CD8-positive, alpha-beta memory T cell (primary cell): ENCODE data around the gene PNPLA1. TPM values are rescaled to one million over a fixed set of nuclear protein-coding genes. Genes with fewer than 3 reads are reported as not detected.

Experiments used
- CTCF ChIA-PET: fragments of 350-600 bp; sonication (Branson Sonifier 250); formaldehyde crosslinking; loops from one replicate; lab custom pipeline; 2021; ENCODE audit warnings: antibody characterized with exemption; lab: Charles Lee
- POLR2A ChIA-PET: fragments of 350-600 bp; sonication (Branson Sonifier 250); formaldehyde crosslinking; loops from one replicate; lab custom pipeline; 2021; ENCODE audit warnings: antibody characterized with exemption; lab: Charles Lee
- DNase-seq, 5 donors: peaks; one replicate each; pipeline versions ENCODE4 v3.0.0 to v3.0.0-alpha.2; 2020 to 2022; ENCODE audit warnings: mixed read lengths in 1 of 5
- H3K27ac ChIP-seq: one replicate; pipeline ENCODE4 v1.7.0; 2013; ENCODE audit warnings: low read depth, mild to moderate bottlenecking, low read length, moderate library complexity
- H3K27me3 ChIP-seq: 2 replicates; pipeline ENCODE4 v1.7.0; 2013; ENCODE audit warnings: low read length, mild to moderate bottlenecking; ENCODE audit not compliant: insufficient read depth, poor library complexity, severe bottlenecking
- H3K36me3 ChIP-seq: 2 replicates; pipeline ENCODE4 v1.7.0; 2013; ENCODE audit warnings: mild to moderate bottlenecking, low read length, moderate library complexity; ENCODE audit not compliant: insufficient read depth
- H3K4me1 ChIP-seq: 2 replicates; pipeline ENCODE4 v1.7.0; 2013; ENCODE audit warnings: mild to moderate bottlenecking, low read length, moderate library complexity; ENCODE audit not compliant: insufficient read depth
- H3K4me3 ChIP-seq: 2 replicates; pipeline ENCODE4 v1.7.0; 2013; ENCODE audit warnings: mild to moderate bottlenecking, low read length
- H3K9me3 ChIP-seq: 2 replicates; pipeline ENCODE4 v1.7.0; 2013; ENCODE audit warnings: mild to moderate bottlenecking, low read length
- H3K27ac Mint-ChIP-seq, 8 donors: one replicate each; pipeline ENCODE4 v1.8.0; 2020 to 2021; ENCODE audit warnings: mixed read lengths in 8 of 8, mild to moderate bottlenecking in 6 of 8, inconsistent platforms in 3 of 8, moderate library complexity in 3 of 8
- H3K27me3 Mint-ChIP-seq, 2 donors: one replicate each; pipeline ENCODE4 v1.8.0; 2020 to 2021; ENCODE audit warnings: mixed read lengths in 2 of 2, mild to moderate bottlenecking in 1 of 2, moderate library complexity in 1 of 2
- H3K36me3 Mint-ChIP-seq, 3 donors: one replicate each; pipeline ENCODE4 v1.8.0; 2020 to 2021; ENCODE audit warnings: mixed read lengths in 3 of 3, inconsistent platforms in 1 of 3, mild to moderate bottlenecking in 1 of 3
- H3K4me1 Mint-ChIP-seq, 3 donors: one replicate each; pipeline ENCODE4 v1.8.0; 2020 to 2021; ENCODE audit warnings: mixed read lengths in 3 of 3, inconsistent platforms in 1 of 3, mild to moderate bottlenecking in 1 of 3
- H3K4me3 Mint-ChIP-seq, 7 donors: one replicate each; pipeline ENCODE4 v1.8.0; 2020 to 2021; ENCODE audit warnings: mixed read lengths in 7 of 7, mild to moderate bottlenecking in 6 of 7, moderate library complexity in 4 of 7, inconsistent platforms in 2 of 7
- H3K9me3 Mint-ChIP-seq, 5 donors: one replicate each; pipeline ENCODE4 v1.8.0; 2020 to 2022; ENCODE audit warnings: mixed read lengths in 5 of 5, mild to moderate bottlenecking in 3 of 5, moderate library complexity in 2 of 5, inconsistent platforms in 1 of 5
- polyA plus RNA-seq: library from polyadenylated mRNA; unstranded; fragments of 300-500 nt; fragmentation: Illumina TruSeq; gene quantifications from one replicate; pipeline ENCODE4 v1.2.3, GENCODE V29; 2021
- total RNA-seq, 2 experiments: library from RNA; stranded (reverse); gene quantifications; one replicate each; pipeline ENCODE4 v1.2.3, GENCODE V29; 2021

PNPLA1 gene
- total and polyA plus RNA-seq, 3 experiments from 2014 or later: not detected

DNA sequence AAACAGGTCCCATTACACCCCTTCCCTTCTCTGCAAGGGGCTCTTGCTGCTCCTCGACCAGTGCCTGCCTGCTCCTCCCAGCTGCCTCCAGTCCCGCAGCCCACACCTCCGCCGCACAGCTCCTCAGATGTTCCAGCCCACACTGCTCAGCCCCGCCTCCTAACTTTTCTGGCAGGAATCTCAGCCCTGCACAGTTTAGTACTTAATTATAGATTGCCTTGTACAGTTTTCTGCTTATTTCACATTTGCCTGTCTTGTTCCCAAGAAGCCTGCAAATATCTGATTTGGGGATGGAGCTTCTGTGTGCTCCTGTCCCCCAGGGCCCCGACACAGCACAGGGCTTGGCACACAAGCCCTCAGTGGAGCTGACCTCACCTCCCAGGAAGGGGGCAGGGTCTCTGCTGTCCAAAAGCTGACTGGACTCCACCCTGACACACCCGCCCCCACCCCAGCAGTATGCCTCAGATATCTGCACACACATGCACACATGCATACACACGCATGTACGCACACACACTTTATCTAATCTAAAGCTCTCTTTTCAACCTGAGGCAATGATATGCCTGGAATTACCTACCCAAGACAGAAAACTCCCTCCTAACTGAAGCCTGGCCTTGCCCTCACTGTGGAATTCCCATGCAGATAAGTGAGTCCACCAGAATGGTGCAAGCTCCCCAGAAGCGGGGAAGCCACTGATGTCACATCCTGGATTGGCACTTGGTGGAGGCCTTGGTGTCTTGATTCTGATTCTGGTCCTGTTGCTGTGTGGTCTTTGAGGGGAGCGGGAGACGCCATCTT is 1.2 kb upstream of the PNPLA1 start:
- Histone ChIP-seq H3K27ac (no peak overlapping the region), H3K36me3 (no peaks in the 10 kb centered on the region), H3K4me1 (no peaks in the 10 kb centered on the region), H3K4me3 (no peak overlapping the region), H3K27me3 (peaks cover 7% of the 10 kb centered on the region), H3K9me3 (peaks cover 5% of the 10 kb centered on the region)
- no peak for DNase-seq
- ChIA-PET CTCF (no interaction called here), POLR2A (no interaction called here)
- Mint-ChIP-seq H3K9me3 (peaks cover 2 to 8% (median 6%) of the 10 kb centered on the region in 5 donors), H3K27me3 (peaks cover 19 to 41% of the 10 kb centered on the region in 2 donors), H3K36me3 (peaks cover 0 to 12% (median 0%) of the 10 kb centered on the region in 3 donors), H3K4me3 (no peak overlapping the region), H3K4me1 (no peaks in the 10 kb centered on the region), H3K27ac (no peak overlapping the region)

DNA sequence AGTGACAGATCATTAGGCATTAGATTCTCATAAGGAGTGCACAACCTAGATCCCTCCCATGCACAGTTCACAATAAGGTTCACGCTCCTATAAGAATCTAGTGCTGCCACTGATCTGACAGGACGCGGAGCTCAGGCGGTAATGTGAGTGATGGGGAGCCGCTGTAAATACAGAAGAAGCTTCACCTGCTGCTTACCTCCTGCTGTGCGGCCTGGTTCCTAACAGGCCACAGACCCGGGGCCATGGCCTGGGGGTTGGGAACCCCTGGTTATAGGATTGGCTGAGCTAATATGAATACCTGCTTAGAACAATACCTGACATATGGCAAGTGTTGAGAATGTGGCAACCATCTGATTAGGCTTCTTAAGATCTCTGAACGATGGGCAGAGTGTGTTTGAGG is 2.4 kb downstream of the PNPLA1 start:
- Mint-ChIP-seq H3K36me3 (peaks cover 0 to 6% (median 0%) of the 10 kb centered on the region in 3 donors), H3K4me3 (no peak overlapping the region), H3K27me3 (peaks cover 26 to 48% of the 10 kb centered on the region in 2 donors), H3K27ac (no peak overlapping the region), H3K4me1 (no peaks in the 10 kb centered on the region), H3K9me3 (peaks cover 0 to 2% (median 0%) of the 10 kb centered on the region in 5 donors)
- H3K4me1 ChIP-seq: no peaks in the 10 kb centered on the region
- POLR2A ChIA-PET: no interaction called here
- DNase-seq: no peak
- peaks cover 7% of the 10 kb centered on the region for H3K27me3 ChIP-seq
- no peak overlapping the region for H3K27ac ChIP-seq
- no peaks in the 10 kb centered on the region for H3K9me3 ChIP-seq
- no peaks in the 10 kb centered on the region for H3K36me3 ChIP-seq
- CTCF ChIA-PET: interaction anchor here (1.2 to 1.4 kb wide), 2 partner anchors 8 to 29 kb away, joined by 3 read pairs; no protein-coding TSS in a partner anchor
- H3K4me3 ChIP-seq: no peak overlapping the region

DNA sequence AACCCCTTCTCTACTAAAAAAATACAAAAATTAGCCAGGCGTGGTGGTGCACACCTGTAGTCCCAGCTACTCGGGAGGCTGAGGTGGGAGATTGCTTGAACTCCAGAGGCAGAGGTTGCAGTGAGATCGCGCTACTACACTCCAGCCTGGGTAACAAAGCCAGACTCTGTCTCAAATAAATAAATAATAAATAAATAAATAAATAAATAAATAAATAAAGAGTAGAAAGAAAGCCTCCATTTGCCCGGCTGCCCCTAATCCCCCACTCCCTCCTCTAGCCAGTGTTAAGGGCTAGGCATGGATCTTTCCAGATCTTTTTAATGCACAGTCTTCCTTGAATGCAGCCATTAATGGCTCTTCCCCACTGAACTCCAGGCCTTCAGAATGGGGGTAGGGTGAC is 3.2 kb downstream of the PNPLA1 start:
- Mint-ChIP-seq H3K4me1 (no peaks in the 10 kb centered on the region), H3K27ac (no peak overlapping the region), H3K4me3 (no peak overlapping the region), H3K27me3 (peaks cover 24 to 46% of the 10 kb centered on the region in 2 donors), H3K9me3 (peaks cover 0 to 1% (median 0%) of the 10 kb centered on the region in 5 donors), H3K36me3 (peaks cover 0 to 5% (median 0%) of the 10 kb centered on the region in 3 donors)
- POLR2A ChIA-PET: no interaction called here
- Histone ChIP-seq H3K27me3 (peaks cover 7% of the 10 kb centered on the region), H3K9me3 (no peaks in the 10 kb centered on the region), H3K4me3 (no peak overlapping the region), H3K4me1 (no peaks in the 10 kb centered on the region), H3K36me3 (no peaks in the 10 kb centered on the region), H3K27ac (no peak overlapping the region)
- no peak for DNase-seq
- CTCF ChIA-PET: no interaction called here

DNA sequence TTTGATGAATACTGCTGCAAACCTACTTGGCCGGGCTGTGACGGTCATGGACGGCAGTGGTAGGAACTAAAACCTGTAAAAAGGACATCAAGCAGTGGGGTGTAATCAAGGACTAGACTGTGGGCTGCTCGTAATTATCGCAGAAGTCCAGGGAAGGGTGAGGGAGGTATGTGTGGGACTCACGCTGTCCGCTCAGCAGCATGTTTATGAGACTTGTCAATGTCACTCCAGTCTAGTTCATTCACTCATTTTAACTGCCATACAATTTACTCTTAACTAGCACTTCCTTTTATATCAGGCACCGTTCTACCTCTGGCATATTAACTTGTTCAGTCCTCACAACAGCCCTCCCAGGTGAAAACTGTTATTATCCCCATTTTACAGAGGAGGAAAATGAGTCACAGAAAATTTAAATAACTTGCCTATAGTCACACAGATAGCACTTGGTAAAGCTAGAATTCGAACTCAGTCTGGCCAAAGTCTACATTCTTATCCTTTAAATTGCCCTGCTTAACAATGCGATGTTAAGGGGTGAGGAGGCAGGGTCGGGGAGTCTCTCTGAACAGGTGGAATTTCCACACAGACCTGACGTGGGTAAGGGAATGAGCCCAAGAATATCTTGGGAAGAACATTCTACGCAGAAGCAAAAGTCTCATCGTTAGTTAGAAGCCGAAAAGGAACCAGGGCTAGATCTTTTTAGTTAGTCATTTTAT is 4.1 kb downstream of the PNPLA1 start:
- Histone ChIP-seq H3K4me1 (no peaks in the 10 kb centered on the region), H3K4me3 (no peak overlapping the region), H3K27ac (no peak overlapping the region), H3K36me3 (no peaks in the 10 kb centered on the region), H3K9me3 (no peaks in the 10 kb centered on the region), H3K27me3 (peaks cover 7% of the 10 kb centered on the region)
- Mint-ChIP-seq H3K9me3 (no peaks in the 10 kb centered on the region), H3K27me3 (peaks cover 23 to 52% of the 10 kb centered on the region in 2 donors), H3K4me1 (no peaks in the 10 kb centered on the region), H3K27ac (no peak overlapping the region), H3K36me3 (no peaks in the 10 kb centered on the region), H3K4me3 (no peak overlapping the region)
- no peak for DNase-seq
- CTCF ChIA-PET: no interaction called here
- POLR2A ChIA-PET: no interaction called here

DNA sequence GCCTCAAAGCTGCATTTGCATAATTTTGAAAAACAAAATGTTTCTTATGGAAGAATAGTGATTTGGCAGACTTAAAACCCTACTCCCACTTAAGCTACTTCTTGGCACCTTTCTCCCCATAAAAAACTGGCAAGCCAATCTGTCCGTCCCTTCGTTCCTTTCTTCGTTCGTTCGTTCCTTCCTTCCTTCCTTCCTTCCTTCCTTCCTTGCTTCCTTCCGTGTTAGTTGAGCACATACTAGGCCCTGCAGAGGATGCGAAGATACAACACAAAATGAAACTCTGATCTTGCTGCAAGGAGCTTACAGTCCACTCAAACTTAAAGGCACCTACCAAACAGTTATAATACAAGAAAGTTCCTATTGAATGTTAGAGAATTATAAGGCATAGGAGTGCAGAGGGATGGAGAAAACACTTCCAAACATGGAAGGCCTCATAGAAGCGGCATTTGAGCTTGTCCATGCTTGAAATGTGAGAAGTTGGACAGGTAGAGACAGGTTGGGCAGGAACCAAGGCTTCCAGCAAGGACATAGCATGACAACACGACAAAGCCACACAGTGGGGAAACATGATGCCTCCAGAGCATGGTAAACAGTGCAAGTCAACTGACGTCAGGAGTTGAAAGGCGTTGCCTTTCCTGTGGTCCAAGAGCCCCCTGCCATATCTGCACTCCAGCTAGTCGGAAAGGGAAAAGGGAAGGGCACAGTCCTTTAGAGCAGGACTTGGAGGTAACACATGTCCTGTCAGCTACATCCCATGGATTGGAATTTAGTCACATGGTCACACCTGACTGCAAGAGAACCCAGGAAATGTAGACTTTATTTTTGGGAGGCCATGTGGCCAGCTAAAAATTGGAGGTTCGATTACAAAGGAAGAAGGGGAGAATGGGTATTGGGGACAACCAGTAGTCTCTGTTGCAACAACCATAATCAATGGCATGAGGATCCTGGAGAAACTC is 7.0 kb downstream of the PNPLA1 start:
- no peaks in the 10 kb centered on the region for H3K9me3 Mint-ChIP-seq
- H3K4me1 ChIP-seq: no peaks in the 10 kb centered on the region
- H3K36me3 ChIP-seq: no peaks in the 10 kb centered on the region
- POLR2A ChIA-PET: no interaction called here
- CTCF ChIA-PET: no interaction called here
- H3K4me3 Mint-ChIP-seq: no peak overlapping the region
- no peaks in the 10 kb centered on the region for H3K4me1 Mint-ChIP-seq
- H3K27ac ChIP-seq: no peak overlapping the region
- no peak overlapping the region for H3K27ac Mint-ChIP-seq
- peaks cover 32 to 52% of the 10 kb centered on the region in 2 donors for H3K27me3 Mint-ChIP-seq
- peaks cover 5% of the 10 kb centered on the region for H3K27me3 ChIP-seq
- no peaks in the 10 kb centered on the region for H3K9me3 ChIP-seq
- H3K36me3 Mint-ChIP-seq: peaks cover 0 to 2% (median 0%) of the 10 kb centered on the region in 3 donors
- H3K4me3 ChIP-seq: no peak overlapping the region
- DNase-seq: no peak

DNA sequence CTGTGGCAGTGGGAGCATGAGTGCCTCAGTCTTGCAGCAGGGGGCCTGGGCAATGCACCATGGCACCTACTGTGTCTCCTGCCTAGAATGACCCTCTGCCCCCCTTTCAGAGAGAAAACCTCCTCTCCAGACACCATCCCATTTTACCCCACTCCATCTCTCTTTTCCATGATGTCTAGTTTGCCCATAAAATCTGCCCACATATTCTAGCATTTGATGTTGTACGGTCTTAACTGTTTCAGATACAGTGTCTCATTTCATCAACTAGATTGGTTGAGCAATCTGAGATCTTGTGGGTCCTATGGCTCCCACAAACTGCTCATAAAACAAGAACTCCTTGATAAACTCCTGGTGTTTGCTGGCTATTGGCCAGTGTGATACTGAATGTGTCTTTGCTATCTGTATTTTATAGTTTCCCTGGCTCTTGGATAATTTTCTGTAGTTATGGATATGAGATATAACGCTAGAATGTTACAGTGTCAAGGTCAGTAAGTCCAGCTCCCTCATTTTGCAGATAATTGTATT is 8.1 kb downstream of the PNPLA1 start:
- H3K27ac Mint-ChIP-seq: no peak overlapping the region
- no peaks in the 10 kb centered on the region for H3K9me3 Mint-ChIP-seq
- POLR2A ChIA-PET: no interaction called here
- no peaks in the 10 kb centered on the region for H3K4me1 Mint-ChIP-seq
- Histone ChIP-seq H3K27me3 (peaks cover 5% of the 10 kb centered on the region), H3K4me3 (no peak overlapping the region), H3K27ac (no peak overlapping the region), H3K9me3 (no peaks in the 10 kb centered on the region), H3K36me3 (no peaks in the 10 kb centered on the region), H3K4me1 (no peaks in the 10 kb centered on the region)
- peaks cover 0 to 2% (median 0%) of the 10 kb centered on the region in 3 donors for H3K36me3 Mint-ChIP-seq
- CTCF ChIA-PET: no interaction called here
- H3K4me3 Mint-ChIP-seq: no peak overlapping the region
- peaks cover 34 to 52% of the 10 kb centered on the region in 2 donors for H3K27me3 Mint-ChIP-seq
- DNase-seq: no peak

DNA sequence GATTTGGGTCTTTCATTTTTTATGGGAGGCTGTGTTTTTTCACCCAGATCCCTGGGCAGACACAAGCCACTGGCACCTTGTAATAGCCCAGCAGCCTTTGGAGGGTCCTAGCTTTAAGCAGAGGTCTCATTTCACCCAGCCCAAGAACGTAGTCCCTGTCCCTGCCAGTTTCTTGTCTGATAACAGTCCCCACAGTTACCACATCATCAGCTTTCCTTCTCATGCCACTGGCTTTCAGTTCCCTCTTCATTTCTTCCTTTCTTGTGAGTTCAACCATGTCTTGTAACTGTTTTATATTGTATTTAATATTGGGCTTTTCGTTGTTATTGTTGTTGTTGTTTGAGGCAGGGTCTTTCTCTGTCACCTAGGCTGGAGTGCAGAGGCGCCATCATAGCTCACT is 10.6 kb downstream of the PNPLA1 start:
- ChIA-PET CTCF (interaction anchor here (1.1 to 1.4 kb wide), 2 partner anchors 9 to 13 kb away, joined by 3 to 4 read pairs; no protein-coding TSS in a partner anchor), POLR2A (no interaction called here)
- H3K27me3 Mint-ChIP-seq: peaks cover 39 to 56% of the 10 kb centered on the region in 2 donors
- Histone ChIP-seq H3K36me3 (no peaks in the 10 kb centered on the region), H3K4me1 (no peaks in the 10 kb centered on the region), H3K4me3 (no peak overlapping the region), H3K9me3 (no peaks in the 10 kb centered on the region), H3K27ac (no peak overlapping the region), H3K27me3 (peaks cover 24% of the 10 kb centered on the region)
- no peak for DNase-seq
- peaks cover 0 to 6% (median 2%) of the 10 kb centered on the region in 3 donors for H3K36me3 Mint-ChIP-seq
- no peaks in the 10 kb centered on the region for H3K9me3 Mint-ChIP-seq
- H3K27ac Mint-ChIP-seq: no peak overlapping the region
- H3K4me1 Mint-ChIP-seq: no peaks in the 10 kb centered on the region
- no peak overlapping the region for H3K4me3 Mint-ChIP-seq
